ENCODE results near the gene GPATCH1. TPM values are rescaled to one million over a fixed set of nuclear protein-coding genes. Genes with fewer than 3 reads are reported as not detected.
"Not testable (repeated sequence)": the region's sequence is repeated elsewhere in the genome, so short reads cannot be mapped to it uniquely, and the experiment has no call there.

The GPATCH1 gene
- total RNA-seq, 1 donor from 2014 or later = 6.6 TPM

DNA sequence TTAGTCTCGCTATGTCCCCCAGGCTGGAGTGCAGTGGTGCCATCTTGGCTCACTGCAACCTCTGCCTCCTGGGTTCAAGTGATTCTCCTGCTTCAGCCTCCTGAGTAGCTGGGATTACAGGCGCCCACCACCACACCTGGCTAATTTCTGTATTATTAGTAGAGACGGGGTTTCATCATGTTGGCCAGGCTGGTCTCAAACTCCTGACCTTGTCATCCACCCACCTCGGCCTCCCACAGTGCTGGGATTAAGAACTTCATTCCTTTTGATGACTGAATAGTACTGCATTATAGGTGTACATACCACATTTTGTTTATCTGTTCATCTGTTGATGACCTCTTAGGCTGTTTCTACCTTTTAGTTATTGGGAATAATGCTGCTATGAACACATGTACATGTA lies 71.6 kb downstream of the GPATCH1 start:
- DNase-seq (ENCODE audit: extremely low read depth, low read depth, low spot score) = not testable (repeated sequence)

DNA sequence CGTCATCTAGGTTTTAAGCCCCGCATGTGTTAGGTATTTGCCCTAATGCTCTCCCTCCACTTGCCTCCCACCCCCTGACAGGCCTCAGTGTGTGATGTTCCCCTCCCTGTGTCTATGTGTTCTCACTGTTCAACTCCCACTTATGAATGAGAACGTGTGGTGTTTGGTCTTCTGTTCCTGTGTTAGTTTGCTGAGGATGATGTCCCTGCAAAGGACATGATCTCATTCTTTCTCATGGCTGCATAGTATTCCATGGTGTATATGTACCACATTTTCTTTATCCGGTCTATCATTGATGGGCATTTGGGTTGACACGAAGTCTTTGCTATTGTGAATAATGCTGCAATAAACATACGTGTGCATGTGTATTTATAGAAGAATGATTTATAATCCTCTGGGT lies 73.3 kb downstream of the GPATCH1 start:
- not testable (repeated sequence) for DNase-seq (ENCODE audit: extremely low read depth, low read depth, low spot score)

DNA sequence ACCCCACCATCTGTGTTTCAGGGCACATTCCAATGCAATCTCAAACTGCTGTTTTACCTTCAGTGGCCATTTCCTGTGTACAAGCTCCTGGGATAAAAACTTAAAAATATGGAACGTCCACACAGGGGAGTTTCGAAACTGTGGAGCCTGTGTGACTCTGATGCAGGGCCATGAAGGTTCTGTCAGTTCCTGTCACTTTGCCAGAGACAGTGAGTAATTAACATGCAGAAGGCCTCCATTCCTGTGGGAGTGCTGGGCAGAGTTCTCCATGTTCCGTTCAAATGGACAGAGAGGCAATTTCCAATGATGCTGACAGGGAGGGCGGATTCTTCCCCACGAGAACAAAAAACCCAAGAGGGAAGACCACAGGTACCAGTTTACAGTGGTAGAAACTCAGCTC lies 75.4 kb downstream of the GPATCH1 start:
- no peak for DNase-seq (ENCODE audit: extremely low read depth, low read depth, low spot score)

DNA sequence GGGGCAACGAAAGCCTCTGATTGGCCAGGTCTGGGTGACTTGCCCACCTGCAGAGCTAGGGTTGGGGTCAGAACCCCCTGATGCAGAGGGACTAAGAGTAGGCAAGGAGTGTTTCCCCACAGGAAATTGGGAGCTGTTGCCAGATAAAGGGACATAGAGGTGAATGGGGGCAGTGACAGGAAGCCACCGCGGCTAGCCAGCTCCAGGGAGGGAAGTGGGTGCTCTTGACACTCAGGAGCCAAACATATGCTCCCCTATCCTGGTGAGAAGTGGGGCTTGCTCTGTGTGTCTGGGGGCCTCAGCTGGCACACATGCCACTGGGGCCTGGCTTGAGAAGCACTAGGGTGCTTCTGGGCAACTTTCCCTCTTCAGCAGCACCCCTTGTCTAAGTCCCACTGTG lies 76.9 kb downstream of the GPATCH1 start:
- DNase-seq (ENCODE audit: extremely low read depth, low read depth, low spot score) = no peak

DNA sequence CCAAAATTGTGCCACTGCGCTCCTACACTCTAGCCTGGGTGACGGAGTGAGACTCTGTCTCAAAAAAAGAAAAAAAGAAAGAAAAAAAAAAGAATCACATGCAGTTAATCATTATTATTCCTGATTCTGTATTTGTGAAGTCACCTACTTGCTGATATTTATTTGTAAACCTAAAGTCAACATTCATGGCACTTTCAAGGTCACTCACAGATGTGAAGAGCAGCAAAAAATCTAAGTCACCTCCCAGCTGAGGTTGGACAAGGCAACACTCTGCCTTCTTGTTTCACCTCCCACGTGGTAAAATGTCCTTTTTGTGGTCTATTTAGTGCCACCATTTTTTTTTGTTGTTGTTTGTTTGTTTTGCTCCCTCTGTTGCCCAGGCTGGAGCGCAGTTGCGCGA lies 77.4 kb downstream of the GPATCH1 start:
- DNase-seq (ENCODE audit: extremely low read depth, low read depth, low spot score) = no peak

DNA sequence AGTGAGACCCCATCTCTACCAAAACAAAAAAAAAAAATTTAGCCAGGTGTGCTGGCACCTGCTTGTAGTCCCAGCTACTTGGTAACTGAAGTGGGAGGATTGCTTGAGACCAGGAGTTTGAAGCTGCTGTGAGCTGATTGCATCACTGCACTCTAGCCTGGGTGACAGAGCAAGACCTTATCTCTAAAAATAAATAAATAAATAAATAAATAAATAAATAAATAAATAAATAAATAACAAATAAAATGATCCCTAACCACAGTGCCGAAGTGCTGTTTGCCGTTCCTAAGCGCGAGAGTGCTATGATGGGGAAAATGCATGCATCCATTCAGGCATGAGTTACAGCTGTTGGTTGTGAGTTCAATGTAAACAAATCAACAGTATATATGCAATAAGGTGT lies 78.2 kb downstream of the GPATCH1 start:
- DNase-seq (ENCODE audit: extremely low read depth, low read depth, low spot score) = no peak

DNA sequence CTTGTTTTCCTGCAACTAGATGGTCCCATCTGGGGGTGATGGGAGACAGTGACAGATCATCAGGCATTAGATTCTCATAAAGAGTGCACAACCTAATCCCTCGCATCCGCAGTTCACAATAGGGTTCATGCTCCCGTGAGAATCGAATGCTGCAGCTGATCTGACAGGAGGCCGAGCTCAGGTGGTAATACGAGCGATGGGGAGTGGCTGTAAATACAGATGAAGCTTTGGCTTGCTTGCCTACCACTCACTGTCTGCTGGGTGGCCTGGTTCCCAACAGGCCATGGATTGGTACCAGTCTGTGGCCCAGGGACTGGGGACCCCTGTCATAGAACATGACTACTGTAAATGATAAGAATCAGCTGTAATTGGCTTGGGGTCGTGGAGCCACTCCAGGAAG lies 78.9 kb downstream of the GPATCH1 start:
- DNase-seq (ENCODE audit: extremely low read depth, low read depth, low spot score) = no peak

DNA sequence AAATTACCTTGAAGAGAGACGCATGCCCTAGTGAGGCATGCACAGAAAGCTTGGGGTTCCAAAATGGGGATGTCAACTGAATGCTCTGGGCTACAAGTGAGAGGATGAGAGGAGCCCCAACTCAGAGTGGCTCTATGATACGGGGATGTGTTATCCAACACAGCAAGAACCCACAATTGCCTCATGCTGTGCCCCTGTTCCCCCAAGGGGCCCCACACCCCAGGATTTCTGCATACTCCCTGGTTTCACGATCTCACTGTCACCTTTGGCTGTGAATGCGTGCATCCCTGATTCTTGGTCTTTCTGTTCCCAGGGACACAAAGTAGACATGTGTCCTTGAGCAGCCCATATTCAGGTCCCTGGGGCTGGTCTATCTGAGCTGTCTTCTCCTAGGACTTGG lies 80.2 kb downstream of the GPATCH1 start:
- DNase-seq (ENCODE audit: extremely low read depth, low read depth, low spot score) = no peak

DNA sequence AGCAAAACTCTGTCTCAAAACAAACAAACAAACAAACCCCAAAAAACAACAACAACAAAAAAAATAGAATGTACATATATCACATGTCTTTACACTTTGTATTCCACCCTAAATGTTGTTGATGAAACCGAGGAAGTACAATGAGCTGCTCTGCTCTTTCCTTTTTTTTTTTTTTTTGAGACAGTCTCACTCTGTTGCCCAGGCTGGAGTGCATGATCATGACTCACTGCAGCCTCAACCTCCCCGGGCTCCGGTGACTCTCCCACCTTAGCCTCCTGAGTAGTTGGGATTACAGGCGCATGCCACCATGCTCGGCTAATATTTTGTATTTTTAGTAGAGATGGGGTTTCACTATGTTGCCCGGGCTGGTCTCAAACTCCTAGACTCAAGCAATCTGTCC lies 82.5 kb downstream of the GPATCH1 start:
- DNase-seq (ENCODE audit: extremely low read depth, low read depth, low spot score) = no peak

DNA sequence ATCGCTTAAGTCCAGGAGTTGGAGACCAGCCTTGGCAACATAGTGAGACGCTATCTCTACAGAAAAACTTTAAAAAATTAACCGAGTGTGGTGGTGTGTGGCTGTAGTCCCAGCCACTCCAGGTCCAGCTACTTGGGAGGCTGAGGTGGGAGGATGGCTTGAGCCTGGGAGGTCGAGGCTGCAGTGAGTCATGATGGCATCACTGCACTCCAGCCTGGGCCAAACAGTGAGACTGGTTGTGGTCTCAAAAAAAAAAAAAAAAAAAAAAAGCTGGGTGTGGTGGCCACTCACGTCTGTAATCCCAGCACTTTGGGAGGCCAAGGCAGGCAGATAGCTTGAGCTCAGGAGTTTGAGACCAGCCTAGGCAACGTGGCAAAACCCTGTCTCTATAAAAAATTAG lies 85.1 kb downstream of the GPATCH1 start:
- DNase-seq (ENCODE audit: extremely low read depth, low read depth, low spot score) = not testable (repeated sequence)

DNA sequence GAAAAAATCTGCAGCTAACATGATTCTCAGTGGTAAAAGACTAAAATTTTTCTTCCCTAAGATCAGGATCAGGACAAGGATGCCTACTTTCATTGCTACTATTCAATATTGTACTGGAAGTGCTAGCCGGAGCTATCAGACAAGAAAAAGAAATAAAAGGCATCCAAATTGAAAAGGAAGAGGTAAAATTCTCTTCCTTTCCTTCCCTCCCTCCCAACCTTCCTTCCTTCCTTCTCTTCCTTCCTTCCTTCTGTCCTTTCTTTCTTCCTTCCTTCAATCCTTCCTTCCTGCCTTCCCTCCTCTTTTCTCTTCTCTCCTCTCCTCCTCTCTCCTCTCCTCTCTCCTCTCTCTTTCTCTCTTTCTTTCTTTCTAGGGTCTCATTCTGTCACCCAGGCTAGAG lies 86.5 kb downstream of the GPATCH1 start:
- no peak for DNase-seq (ENCODE audit: extremely low read depth, low read depth, low spot score)

DNA sequence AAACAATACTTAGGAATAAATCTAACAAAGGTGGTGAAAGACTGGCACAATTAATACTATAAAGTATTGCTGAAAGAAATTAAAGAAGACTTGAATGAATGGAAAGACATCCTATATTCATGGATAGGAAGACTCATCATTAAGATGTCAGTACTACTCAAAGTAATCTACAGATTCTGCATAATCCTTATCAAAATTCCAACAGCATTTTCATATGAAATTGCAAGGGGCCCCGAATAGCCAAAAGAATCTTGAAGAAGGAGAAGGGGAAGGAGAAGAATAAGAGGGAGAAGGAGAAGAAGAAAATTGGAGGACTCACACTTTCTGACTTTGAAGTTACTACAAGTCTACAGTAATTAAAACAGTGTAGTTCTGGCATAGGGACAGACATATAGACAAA lies 87.5 kb downstream of the GPATCH1 start:
- DNase-seq (ENCODE audit: extremely low read depth, low read depth, low spot score) = no peak

DNA sequence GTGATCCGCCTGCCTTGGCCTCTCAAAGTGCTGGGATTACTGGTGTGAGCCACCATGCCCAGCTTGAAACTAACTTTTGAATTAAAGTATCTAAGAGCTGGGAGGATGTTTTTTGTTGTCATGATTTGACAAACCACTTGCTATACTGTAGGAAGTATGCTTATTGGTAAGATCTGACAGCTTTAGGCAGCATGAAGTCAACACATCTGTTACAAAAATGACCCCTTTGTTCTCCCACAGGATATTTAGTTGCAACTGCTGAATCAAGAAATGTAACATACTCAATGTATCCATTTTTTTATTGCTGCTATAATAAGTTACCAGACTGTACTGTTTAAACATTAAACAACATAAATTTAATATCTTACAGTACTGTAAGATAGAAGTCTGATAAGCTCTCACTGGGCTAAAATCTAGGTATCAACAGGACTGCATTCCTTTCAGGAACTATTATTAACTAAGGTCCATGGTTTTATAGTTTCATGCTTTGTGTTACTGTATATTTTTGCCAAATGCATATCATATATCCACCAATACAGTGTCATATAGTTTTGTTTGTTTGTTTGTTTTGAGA lies 90.3 kb downstream of the GPATCH1 start:
- no peak for DNase-seq (ENCODE audit: extremely low read depth, low read depth, low spot score)

DNA sequence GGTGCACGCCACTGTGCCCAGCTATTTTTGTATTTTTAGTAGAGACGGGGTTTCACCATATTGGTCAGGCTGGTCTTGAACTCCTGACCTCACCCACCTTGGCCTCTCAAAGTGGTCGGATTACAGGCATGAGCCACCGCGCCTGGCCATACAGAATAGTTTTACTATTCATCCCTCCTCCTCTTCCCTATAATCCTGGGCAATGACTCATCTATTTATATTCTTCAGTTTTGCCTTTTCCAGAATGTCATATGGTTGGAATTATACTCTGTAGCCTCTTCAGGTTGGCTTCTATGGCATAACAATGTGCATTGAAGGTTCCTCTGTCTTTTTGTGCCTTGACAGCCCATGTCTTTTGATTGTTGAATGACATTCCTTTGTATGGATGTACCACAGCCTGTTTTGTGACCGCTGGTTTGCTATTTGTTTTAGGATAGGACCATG lies 91.0 kb downstream of the GPATCH1 start:
- no peak for DNase-seq (ENCODE audit: extremely low read depth, low read depth, low spot score)

DNA sequence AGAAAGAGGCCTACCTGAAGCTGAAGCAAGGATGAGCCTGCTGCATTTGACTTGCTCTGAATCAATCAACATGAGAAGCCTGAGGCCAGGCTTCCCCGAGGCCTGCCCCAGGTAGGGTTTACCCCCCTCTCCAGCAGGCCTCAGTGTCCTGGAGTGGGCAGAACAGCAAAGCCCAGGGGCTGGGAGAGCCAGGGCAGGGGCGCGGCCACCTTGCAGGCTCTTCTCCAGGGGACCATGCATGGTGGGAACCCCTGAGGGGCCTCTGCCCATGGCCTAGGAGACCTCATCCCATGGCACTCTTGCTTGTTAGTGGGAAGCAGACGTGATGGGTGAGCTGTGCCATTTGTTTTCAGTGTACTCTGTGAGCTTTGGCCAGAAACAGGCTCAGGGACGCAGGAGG lies 93.2 kb downstream of the GPATCH1 start:
- DNase-seq (ENCODE audit: extremely low read depth, low read depth, low spot score) = no peak

DNA sequence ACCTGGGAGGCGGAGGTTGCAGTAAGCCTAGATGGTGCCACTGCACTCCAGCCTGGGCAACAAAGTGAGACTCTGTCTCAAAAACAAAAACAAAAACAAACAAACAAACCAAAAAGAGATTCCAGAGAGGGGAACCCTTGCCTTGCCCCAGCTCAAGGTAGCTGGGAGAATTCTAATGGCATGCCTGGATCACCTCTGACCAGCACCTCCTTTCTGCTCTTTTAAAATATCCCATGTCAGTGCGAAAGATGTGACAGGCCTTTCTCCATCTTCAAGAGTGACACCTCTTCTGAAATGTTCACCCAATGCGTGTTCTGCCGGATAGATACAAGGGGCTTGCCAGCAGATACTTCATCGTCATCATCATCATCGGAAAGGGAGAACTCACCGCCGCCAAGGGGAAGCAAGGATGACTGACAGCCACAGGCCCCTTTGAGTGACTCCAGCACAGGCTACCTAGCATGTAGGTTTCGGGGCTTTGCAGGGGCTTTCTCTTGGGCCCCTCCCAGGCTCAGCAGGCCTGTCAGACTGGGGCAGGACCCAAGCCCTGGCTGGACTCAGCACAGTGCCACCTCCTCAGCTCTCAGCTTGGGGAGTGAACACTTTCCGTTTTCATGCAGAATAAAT lies 94.3 kb downstream of the GPATCH1 start:
- DNase-seq (ENCODE audit: extremely low read depth, low read depth, low spot score) = no peak

DNA sequence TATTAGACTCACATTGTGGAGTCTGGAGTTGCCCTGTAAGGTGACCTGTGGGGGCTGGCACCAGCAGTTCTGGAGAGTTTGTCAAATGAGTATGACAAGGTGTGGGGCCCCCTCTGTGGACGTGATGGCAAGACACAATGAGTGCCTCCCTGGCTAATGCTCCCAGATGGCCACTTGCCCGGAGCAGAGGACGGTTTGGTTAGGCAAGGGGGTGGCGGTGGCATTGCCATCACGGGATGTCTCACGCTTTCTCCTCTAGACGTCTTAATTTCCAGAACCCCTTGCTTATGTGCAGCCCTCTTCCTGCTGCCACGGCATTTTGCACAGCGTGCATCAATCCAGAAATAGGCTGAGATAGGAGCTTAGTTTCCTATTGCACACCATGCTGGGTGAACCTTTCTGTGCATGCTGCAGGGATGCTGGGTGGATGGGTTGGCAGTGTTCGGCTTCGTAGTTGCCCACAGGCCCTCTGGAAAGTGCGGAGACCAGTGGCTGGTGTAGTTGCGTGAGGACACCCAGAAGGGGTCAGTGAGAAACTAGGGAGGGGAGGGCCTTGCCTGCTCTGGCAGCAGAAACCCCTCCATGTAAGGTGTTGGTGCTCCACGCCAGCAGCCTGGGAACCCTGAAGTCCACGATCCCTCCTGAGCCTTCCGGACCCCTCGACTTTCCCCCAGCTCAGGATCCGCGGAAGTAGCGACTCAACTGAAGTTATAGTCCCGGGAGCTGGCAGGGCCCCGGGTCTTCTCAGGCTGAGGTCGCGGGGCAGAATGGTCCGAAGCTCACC lies 95.1 kb downstream of the GPATCH1 start:
- no peak for DNase-seq (ENCODE audit: extremely low read depth, low read depth, low spot score)

DNA sequence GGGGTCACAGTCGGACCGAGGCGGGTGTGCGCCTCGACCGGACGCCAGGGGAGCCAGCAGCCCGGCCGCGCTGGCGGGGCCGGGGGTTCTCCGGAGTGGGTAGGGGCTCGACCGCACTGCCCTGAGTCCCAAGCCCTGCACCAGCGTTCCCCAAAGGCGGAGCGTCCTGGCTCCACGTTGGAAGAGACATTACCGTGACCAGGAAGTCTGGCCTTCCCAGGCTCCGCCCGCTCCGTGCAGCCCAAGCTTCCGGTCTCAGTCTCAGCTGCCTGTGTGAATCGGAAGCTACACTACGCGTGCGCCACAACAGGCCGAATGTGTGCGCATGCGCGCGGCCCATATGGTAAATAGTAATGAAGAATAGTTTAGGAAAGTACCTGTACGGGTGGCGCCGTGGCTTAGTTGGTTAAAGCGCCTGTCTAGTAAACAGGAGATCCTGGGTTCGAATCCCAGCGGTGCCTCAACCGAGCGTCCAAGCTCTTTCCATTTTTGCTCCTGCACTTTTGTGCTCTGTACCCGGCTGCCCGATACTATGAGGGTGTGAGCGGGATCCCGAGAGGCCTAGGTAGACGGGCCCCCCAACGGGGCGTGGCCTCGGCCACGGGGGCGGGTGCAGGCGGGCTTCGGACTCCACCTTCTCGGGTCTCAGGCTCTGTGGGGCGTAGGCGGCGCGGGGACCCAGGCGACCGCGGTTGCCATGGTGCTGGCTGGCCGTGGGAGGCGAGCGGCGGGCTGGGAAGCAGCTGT lies 95.9 kb downstream of the GPATCH1 start:
- peak; percentile 93 for DNase-seq (ENCODE audit: extremely low read depth, low read depth, low spot score)

DNA sequence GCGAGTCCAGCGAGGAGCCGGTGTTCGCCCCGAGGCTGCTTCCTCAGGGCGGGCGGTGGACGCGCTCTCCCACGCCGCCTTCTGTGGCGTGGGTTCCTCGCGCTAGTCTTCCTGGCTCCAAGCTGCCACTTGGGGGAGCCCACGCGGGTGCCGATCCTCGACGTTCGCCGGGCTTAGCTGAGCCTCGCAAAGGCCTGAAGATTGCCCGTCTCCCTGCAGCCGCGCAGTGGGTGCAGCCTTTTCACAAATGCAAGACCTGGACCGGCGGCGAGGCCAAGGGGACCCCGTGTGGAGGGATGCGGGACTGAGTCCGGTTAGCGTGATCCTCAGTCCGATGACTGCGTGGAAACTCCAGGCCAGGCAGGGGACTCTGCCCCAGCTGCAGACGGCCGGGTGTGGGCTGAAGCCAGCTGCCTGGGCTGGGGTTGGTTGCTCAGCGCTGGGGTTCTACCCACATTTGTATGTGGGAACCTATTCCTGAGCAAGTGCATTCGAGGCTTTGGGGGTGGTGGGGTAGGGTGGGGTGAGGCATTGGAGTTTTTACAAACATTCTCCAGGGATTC lies 96.5 kb downstream of the GPATCH1 start:
- DNase-seq (ENCODE audit: extremely low read depth, low read depth, low spot score) = peak; percentile 3

Data from glomerular endothelial cell (primary cell).